Suprapubic skin (tissue), 4 donors: ENCODE results near the gene PABPN1L.

Experiments
- CTCF ChIP-seq, 2 donors: fragments of 200-600 bp in 1 of 2; fragments of 450-650 bp in 1 of 2; sonication (generic) in 1 of 2; IDR thresholded peaks; one replicate each; pipeline ENCODE4 v1.5.1; 2016 to 2019; ENCODE audit warnings: antibody characterized with exemption in 2 of 2, mild to moderate bottlenecking in 1 of 2, moderate library complexity in 1 of 2
- EP300 ChIP-seq: sonication (generic); formaldehyde crosslinking; IDR thresholded peaks from one replicate; pipeline ENCODE4 v1.6.1; 2017; ENCODE audit warnings: antibody characterized with exemption
- POLR2A ChIP-seq, 2 donors: fragments of 450-650 bp; IDR thresholded peaks; one replicate each; pipeline ENCODE4 v1.6.1; 2017; ENCODE audit warnings: antibody characterized with exemption in 2 of 2, mild to moderate bottlenecking in 2 of 2, moderate library complexity in 2 of 2
- POLR2AphosphoS5 ChIP-seq, 3 donors: sonication (generic); formaldehyde crosslinking; IDR thresholded peaks; one replicate each; pipeline ENCODE4 v1.6.1; 2017; ENCODE audit warnings: antibody characterized with exemption in 3 of 3

GRCh38 chr16:88848557-88848956 lies 17.9 kb downstream of the PABPN1L start:
- TF ChIP-seq CTCF (IDR thresholded peaks at IDR 0.05), result no peak
- no peak for TF ChIP-seq EP300
- TF ChIP-seq POLR2AphosphoS5 (IDR thresholded peaks at IDR 0.05), result no peak
- no peak for TF ChIP-seq POLR2A (IDR thresholded peaks at IDR 0.05)
